BE2C (cell line): Measurements from ENCODE around the gene COBL.

Experiments
- DNase-seq: peaks from one replicate; pipeline ENCODE4 v3.0.0-alpha.2; 2020
- H3K27me3 ChIP-seq: fragments of 250-450 bp; sonication (Bioruptor Pico); 2 replicates; pipeline ENCODE4 v1.5.1; 2020; ENCODE audit warnings: mild to moderate bottlenecking
- H3K36me3 ChIP-seq: fragments of 250-450 bp; sonication (Bioruptor Pico); 2 replicates; pipeline ENCODE4 v1.5.1; 2020; ENCODE audit warnings: mild to moderate bottlenecking
- H3K4me1 ChIP-seq: fragments of 250-450 bp; sonication (Bioruptor Pico); 2 replicates; pipeline ENCODE4 v1.5.1; 2020
- H3K4me3 ChIP-seq: 2 replicates; pipeline ENCODE4 v1.5.1; 2011; ENCODE audit warnings: low read depth, low read length
- H3K9me3 ChIP-seq: fragments of 250-450 bp; sonication (Bioruptor Pico); 2 replicates; pipeline ENCODE4 v1.5.1; 2020
- CTCF ChIP-seq: IDR thresholded peaks from 2 replicates; pipeline ENCODE4 v1.5.1; 2012; ENCODE audit warnings: mild to moderate bottlenecking, low read depth, low read length

Gene COBL

GRCh38 chr7:51035716-51036115 is 280.9 kb downstream of the COBL start:
- no peak for TF ChIP-seq CTCF
- H3K9me3 ChIP-seq = no peaks in the 10 kb centered on the region
- no peak for DNase-seq

GRCh38 chr7:51034521-51035264 is 281.9 kb downstream of the COBL start:
- H3K4me1 ChIP-seq = no peaks in the 10 kb centered on the region
- H3K27me3 ChIP-seq = peaks cover 16% of the 10 kb centered on the region
- no peak overlapping the region for H3K4me3 ChIP-seq
- no peaks in the 10 kb centered on the region for H3K9me3 ChIP-seq
- no peak for TF ChIP-seq CTCF
- no peak for DNase-seq
- no peaks in the 10 kb centered on the region for H3K36me3 ChIP-seq

More at GRCh38 chr7:51035716-51036115, 280.9 kb downstream of the COBL start:
- Histone ChIP-seq H3K36me3 (no peaks in the 10 kb centered on the region), H3K27me3 (peaks cover 16% of the 10 kb centered on the region), H3K4me1 (no peaks in the 10 kb centered on the region), H3K4me3 (no peak overlapping the region)

GRCh38 chr7:51033727-51034520 is 282.7 kb downstream of the COBL start:
- H3K36me3 ChIP-seq = no peaks in the 10 kb centered on the region
- H3K4me1 ChIP-seq = no peaks in the 10 kb centered on the region
- no peak for TF ChIP-seq CTCF
- H3K4me3 ChIP-seq = no peak overlapping the region
- H3K27me3 ChIP-seq = peaks cover 16% of the 10 kb centered on the region
- H3K9me3 ChIP-seq = no peaks in the 10 kb centered on the region
- DNase-seq = no peak

GRCh38 chr7:51031791-51032515 is 284.7 kb downstream of the COBL start:
- no peaks in the 10 kb centered on the region for H3K36me3 ChIP-seq
- no peak overlapping the region for H3K4me3 ChIP-seq
- no peak for TF ChIP-seq CTCF
- H3K27me3 ChIP-seq = peaks cover 16% of the 10 kb centered on the region
- no peaks in the 10 kb centered on the region for H3K4me1 ChIP-seq
- DNase-seq = no peak
- no peaks in the 10 kb centered on the region for H3K9me3 ChIP-seq

GRCh38 chr7:51031216-51031615 is 285.4 kb downstream of the COBL start:
- Histone ChIP-seq H3K4me3 (no peak overlapping the region), H3K9me3 (no peaks in the 10 kb centered on the region), H3K36me3 (no peaks in the 10 kb centered on the region), H3K4me1 (no peaks in the 10 kb centered on the region), H3K27me3 (peaks cover 12% of the 10 kb centered on the region; the same call in 1 of the 2 replicates)
- TF ChIP-seq CTCF = no peak
- no peak for DNase-seq
